Endothelial cell (in vitro differentiated cells): ENCODE results near the gene DOK3. TPM values are rescaled to one million over a fixed set of nuclear protein-coding genes. Genes with fewer than 3 reads are reported as not detected.

Experiments
- DNase-seq: peaks from one replicate; pipeline ENCODE4 v3.0.0; 2021; ENCODE audit warnings: low spot score
- H3K27ac Mint-ChIP-seq: one replicate; pipeline ENCODE4 v1.8.0; 2021; ENCODE audit warnings: mixed read lengths, inconsistent platforms; ENCODE audit not compliant: unreplicated experiment
- H3K27me3 Mint-ChIP-seq: one replicate; pipeline ENCODE4 v1.8.0; 2021; ENCODE audit warnings: mild to moderate bottlenecking, moderate library complexity, mixed read lengths, inconsistent platforms; ENCODE audit not compliant: unreplicated experiment
- H3K36me3 Mint-ChIP-seq: one replicate; pipeline ENCODE4 v1.8.0; 2021; ENCODE audit warnings: mild to moderate bottlenecking, low read depth, mixed read lengths, inconsistent platforms; ENCODE audit not compliant: unreplicated experiment
- H3K4me1 Mint-ChIP-seq: one replicate; pipeline ENCODE4 v1.8.0; 2021; ENCODE audit warnings: mild to moderate bottlenecking, mixed read lengths, inconsistent platforms; ENCODE audit not compliant: unreplicated experiment
- H3K4me3 Mint-ChIP-seq: one replicate; pipeline ENCODE4 v1.8.0; 2021; ENCODE audit warnings: mild to moderate bottlenecking, mixed read lengths, inconsistent platforms; ENCODE audit not compliant: unreplicated experiment
- H3K9me3 Mint-ChIP-seq: one replicate; pipeline ENCODE4 v1.8.0; 2021; ENCODE audit warnings: mixed read lengths, inconsistent platforms; ENCODE audit not compliant: unreplicated experiment
- CTCF ChIP-seq: fragments of 200-600 bp; sonication (generic); IDR thresholded peaks from one replicate; pipeline ENCODE4 v1.5.0; 2021; ENCODE audit warnings: antibody characterized with exemption; ENCODE audit not compliant: unreplicated experiment
- total RNA-seq: library from RNA; stranded (reverse); fragmentation: NEBNext Ultra II Directional; extraction: Animal tissue kit (Norgen Biotek cat#: 25700); gene quantifications from one replicate; pipeline ENCODE4 v1.2.1, GENCODE V29; 2021; ENCODE audit not compliant: unreplicated experiment

Gene DOK3
- total RNA-seq, 1 donor from 2014 or later: 51.4 TPM

GRCh38 chr5:177514541-177514940, 4.9 kb upstream of the DOK3 start:
- Mint-ChIP-seq H3K27me3 (peaks cover 18% of the 10 kb centered on the region), H3K36me3 (peaks cover 42% of the 10 kb centered on the region), H3K4me3 (no peak overlapping the region), H3K27ac (no peak overlapping the region), H3K4me1 (peaks cover 29% of the 10 kb centered on the region), H3K9me3 (no peaks in the 10 kb centered on the region)
- no peak for DNase-seq
- no peak for TF ChIP-seq CTCF

GRCh38 chr5:177513500-177513899, 3.9 kb upstream of the DOK3 start:
- Mint-ChIP-seq H3K4me3 (no peak overlapping the region), H3K27me3 (peaks cover 18% of the 10 kb centered on the region), H3K27ac (no peak overlapping the region), H3K4me1 (peaks cover 37% of the 10 kb centered on the region), H3K36me3 (peaks cover 41% of the 10 kb centered on the region), H3K9me3 (no peaks in the 10 kb centered on the region)
- no peak for DNase-seq
- no peak for TF ChIP-seq CTCF

- no peak for DNase-seq
- no peak overlapping the region for H3K4me3 Mint-ChIP-seq
- H3K36me3 Mint-ChIP-seq: peaks cover 42% of the 10 kb centered on the region
- TF ChIP-seq CTCF: no peak
- H3K4me1 Mint-ChIP-seq: peaks cover 38% of the 10 kb centered on the region
- H3K9me3 Mint-ChIP-seq: no peaks in the 10 kb centered on the region
- no peak overlapping the region for H3K27ac Mint-ChIP-seq
- peaks cover 19% of the 10 kb centered on the region for H3K27me3 Mint-ChIP-seq
These were observed 3.2 kb upstream of the DOK3 start for GRCh38 chr5:177512736-177513380.

- Mint-ChIP-seq H3K36me3 (peaks cover 50% of the 10 kb centered on the region), H3K27me3 (peaks cover 24% of the 10 kb centered on the region), H3K9me3 (no peaks in the 10 kb centered on the region), H3K4me1 (peaks cover 44% of the 10 kb centered on the region), H3K27ac (no peak overlapping the region), H3K4me3 (no peak overlapping the region)
- no peak for DNase-seq
- no peak for TF ChIP-seq CTCF
These were observed 2.4 kb upstream of the DOK3 start for GRCh38 chr5:177511796-177512675.

- H3K4me3 Mint-ChIP-seq: peak overlapping the region; percentile 25
- no peak overlapping the region for H3K27ac Mint-ChIP-seq
- peaks cover 47% of the 10 kb centered on the region for H3K36me3 Mint-ChIP-seq
- no peak for DNase-seq
- H3K9me3 Mint-ChIP-seq: no peaks in the 10 kb centered on the region
- H3K27me3 Mint-ChIP-seq: peaks cover 23% of the 10 kb centered on the region
- TF ChIP-seq CTCF: no peak
- H3K4me1 Mint-ChIP-seq: peaks cover 37% of the 10 kb centered on the region
These were observed 1.6 kb upstream of the DOK3 start for GRCh38 chr5:177511181-177511580.
